HG03342 (cell line): ENCODE measurements around the gene HSD17B8.
A peak's percentile ranks its signal among the peaks of the same experiment; 100 is the strongest.

Source experiments
- ATAC-seq: cut with Tn5 transposase; IDR thresholded peaks from one replicate; pipeline ENCODE4 v1.9.1; 2021; ENCODE audit warnings: mild to moderate bottlenecking, moderate library complexity; ENCODE audit not compliant: unreplicated experiment

The HSD17B8 gene

DNA sequence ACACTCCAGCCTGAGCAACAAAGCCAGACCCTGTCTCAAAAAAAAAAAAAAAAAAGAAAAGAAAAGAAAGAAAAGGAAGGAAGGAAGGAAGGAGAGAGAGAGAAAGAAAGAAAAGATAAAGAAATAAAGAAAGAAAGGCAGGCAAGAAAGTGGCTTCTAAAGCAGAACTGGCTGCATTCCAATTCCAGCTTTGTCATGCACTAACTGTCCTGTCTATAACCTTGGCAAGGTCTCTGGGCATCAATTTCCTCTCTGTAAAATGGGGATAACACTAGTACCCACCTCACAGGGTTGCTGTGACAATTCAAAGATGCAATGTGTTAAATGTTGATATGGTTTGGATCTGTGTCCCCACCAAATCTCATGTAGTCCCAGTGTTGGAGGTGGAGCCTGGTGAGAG lies 31.9 kb downstream of the HSD17B8 start:
- no peak for ATAC-seq

DNA sequence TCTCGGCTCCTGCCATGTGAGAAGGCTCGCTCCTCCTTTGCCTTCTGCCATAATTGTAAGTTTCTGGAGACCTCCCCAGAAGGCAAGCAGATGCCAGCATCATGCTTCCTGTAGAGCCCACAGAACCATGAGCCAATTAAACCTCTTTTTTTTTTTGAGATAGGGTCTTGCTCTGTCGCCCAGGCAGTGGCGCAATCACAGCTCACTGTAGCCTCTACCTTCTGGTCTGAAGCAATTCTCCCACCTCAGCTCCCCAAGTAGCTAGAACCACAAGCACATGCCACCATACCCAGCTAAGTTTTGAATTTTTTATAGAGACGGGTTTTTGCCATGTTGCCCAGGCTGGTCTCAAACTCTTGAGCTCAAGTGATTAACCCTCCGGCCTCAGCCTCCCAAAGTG lies 32.4 kb downstream of the HSD17B8 start:
- no peak for ATAC-seq

GRCh38 chr6:33237741-33238140 lies 33.3 kb downstream of the HSD17B8 start:
- ATAC-seq: no peak

DNA sequence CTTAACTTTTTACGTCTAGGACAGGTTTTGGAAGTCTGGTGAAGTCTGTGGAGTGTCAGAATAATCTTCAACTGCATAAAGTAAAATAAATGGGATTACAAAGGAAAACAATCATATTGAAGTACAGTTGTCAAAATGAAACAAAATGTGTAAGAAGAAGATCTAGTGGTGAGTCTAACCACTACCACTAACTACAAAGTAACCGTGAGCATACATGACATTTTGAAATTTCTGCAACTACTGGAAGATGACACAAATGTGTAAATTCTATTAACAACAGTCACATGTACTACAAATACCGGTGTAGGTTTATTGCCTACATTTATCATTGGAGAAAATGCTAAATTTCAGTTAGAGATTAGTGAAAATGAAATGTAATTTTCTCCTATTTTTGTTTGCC lies 37.5 kb downstream of the HSD17B8 start:
- no peak for ATAC-seq

GRCh38 chr6:33243476-33243875 lies 39.0 kb downstream of the HSD17B8 start:
- ATAC-seq: no peak

GRCh38 chr6:33247977-33248642 lies 43.7 kb downstream of the HSD17B8 start:
- peak; percentile 37 for ATAC-seq

- ATAC-seq: peak; percentile 7
These were observed 44.1 kb downstream of the HSD17B8 start for GRCh38 chr6:33248643-33248931.

DNA sequence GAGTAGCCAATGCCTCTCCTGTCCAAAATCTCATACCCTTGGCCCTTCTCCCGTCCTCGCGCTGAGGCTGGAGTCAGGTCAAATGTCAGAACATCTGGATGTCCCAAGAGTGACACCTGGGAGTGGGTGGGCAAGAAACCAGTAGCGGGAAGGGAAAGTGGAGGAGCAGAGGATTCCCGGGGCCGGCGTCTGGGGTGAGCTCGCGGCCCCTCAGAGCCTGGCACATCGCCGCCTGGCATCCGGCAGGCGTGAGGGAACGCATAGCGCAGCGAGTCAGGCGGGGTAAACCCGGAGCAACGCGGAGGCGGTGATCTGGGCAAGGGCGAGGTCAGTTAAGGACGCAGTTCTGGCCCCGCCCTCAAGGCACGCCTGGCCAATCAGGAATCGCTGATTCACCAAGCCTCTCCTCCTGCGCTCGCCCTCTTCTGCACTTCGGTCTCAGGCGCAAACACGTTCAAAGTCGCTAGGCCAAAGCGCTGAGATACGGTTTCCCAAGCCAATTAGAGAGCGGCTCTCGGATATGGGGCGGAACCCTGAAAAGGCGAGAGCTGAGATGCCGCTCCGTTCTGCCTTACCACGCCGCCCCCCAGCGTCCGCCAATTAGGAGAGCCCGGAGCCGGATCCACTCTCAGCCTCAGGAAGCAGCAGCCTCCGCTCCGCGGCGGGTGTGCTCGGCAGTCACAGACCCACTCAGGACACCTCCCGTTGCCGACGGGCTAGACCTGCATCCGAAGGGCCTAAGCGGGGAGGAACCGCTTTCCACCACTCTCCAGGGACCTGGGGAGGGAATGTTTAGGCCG lies 44.7 kb downstream of the HSD17B8 start:
- ATAC-seq: peak; percentile 84

- no peak for ATAC-seq
These were observed 45.5 kb downstream of the HSD17B8 start for GRCh38 chr6:33249732-33250630.

DNA sequence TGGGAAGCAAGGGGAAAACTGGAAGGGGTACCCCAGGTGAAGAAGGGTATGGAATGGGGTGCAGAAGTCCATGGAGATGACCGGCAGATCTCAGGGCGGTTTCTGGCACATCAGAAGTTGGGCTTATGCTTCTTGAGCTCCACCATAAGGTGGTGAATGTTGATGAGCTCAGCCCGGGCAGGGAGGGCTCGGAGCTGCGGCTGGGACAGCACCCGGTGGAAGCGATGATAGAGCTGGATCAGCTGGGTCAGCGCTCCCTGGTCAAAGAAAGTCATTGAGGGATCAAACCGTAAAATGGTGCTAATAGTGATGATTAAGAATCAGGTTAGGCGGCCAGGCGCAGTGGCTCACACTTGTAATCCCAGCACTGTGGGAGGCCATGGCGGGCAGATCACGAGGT lies 46.3 kb downstream of the HSD17B8 start:
- ATAC-seq: no peak

DNA sequence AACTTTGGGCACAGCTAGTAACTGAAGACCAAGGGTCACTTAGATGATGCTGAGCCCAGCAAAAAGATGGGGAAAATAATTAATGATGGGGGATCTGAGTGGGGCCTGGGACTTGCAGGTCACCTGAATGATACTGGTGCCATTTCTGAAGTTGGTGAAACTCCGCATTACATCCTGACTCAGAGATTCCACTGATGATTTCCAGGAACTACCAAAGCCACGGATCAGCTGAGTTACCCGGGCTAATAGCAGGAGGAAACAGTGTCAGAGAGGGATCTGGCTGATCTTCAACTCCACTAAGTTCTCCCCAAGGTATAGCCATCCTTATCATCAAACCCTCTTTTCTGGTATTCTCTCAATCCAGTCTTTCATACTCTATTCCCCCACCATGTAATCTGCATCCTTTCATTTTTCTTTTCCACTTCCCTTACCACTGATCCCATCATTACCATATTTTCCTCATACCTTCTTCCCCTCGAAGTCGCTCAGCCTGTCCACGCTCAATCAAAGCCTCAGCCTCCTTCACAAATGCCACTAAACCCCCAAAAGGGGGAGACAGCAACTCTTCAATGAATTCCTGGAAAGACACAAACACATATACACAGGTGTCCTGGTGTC lies 47.0 kb downstream of the HSD17B8 start:
- ATAC-seq: no peak

DNA sequence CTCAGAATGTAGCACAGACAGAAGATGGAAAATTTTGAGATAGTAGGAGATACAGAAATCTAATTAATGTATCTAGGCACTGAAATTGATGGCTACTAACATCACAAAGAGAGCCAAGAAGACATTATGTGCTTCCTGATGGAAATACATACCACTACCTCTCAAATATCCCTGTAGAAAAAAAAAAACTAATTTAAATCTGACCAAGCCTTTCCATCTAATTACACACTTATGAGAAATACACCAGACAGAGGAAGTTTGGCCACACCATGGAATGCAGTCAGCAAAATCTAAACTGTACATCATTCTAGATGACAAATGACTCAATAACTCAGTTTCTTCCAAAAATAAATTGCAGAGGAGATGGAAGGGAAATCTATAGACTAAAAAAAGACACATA lies 48.3 kb downstream of the HSD17B8 start:
- ATAC-seq: no peak

- ATAC-seq: no peak
These were observed 50.1 kb downstream of the HSD17B8 start for GRCh38 chr6:33254591-33254990.
